Thymus (tissue), 11 donors: ENCODE data around the gene ACTA1. TPM values are rescaled to one million over a fixed set of nuclear protein-coding genes. Genes with fewer than 3 reads are reported as not detected.

Experiments used
- DNase-seq, 9 donors: peaks; one replicate each; pipeline ENCODE4 v3.0.0-alpha.2; 2013; ENCODE audit warnings: low spot score in 9 of 9, low read depth in 6 of 9, missing footprints in 1 of 9
- H3K27ac ChIP-seq, 2 donors: one replicate each; pipeline ENCODE4 v1.5.1; 2013; ENCODE audit warnings: control low read depth in 1 of 2, low read depth in 1 of 2, low read length in 1 of 2, mild to moderate bottlenecking in 1 of 2, moderate library complexity in 1 of 2
- H3K27me3 ChIP-seq, 2 donors: one replicate each; pipeline ENCODE4 v1.5.1; 2013; ENCODE audit warnings: low read length in 1 of 2; ENCODE audit not compliant: control insufficient read depth in 2 of 2, insufficient read depth in 1 of 2
- H3K36me3 ChIP-seq, 2 donors: one replicate each; pipeline ENCODE4 v1.5.1; 2013; ENCODE audit warnings: low read length in 1 of 2, mild to moderate bottlenecking in 1 of 2, moderate library complexity in 1 of 2; ENCODE audit not compliant: control insufficient read depth in 2 of 2, insufficient read depth in 2 of 2
- H3K4me1 ChIP-seq, 2 donors: one replicate each; pipeline ENCODE4 v1.5.1; 2013; ENCODE audit warnings: low read length in 2 of 2; ENCODE audit not compliant: control insufficient read depth in 2 of 2, insufficient read depth in 2 of 2
- H3K4me3 ChIP-seq, 2 donors: one replicate each; pipeline ENCODE4 v1.5.1; 2013; ENCODE audit warnings: low read length in 2 of 2, control low read depth in 1 of 2, mild to moderate bottlenecking in 1 of 2
- H3K9me3 ChIP-seq, 2 donors: one replicate each; pipeline ENCODE4 v1.5.1; 2013; ENCODE audit warnings: low read length in 1 of 2, mild to moderate bottlenecking in 1 of 2; ENCODE audit not compliant: control insufficient read depth in 2 of 2, insufficient read depth in 1 of 2
- WGBS: extraction: QIAGEN DNeasy Blood & Tissue Kit; methylation state at CpG from one replicate; pipeline ENCODE4 v1.1.7; 2013; 5-methylcytosine and 5-hydroxymethylcytosine counted together
- polyA plus RNA-seq: library from polyadenylated mRNA; stranded (reverse); fragments of 200-250 nt; gene quantifications from one replicate; pipeline ENCODE4 v1.2.3, GENCODE V29; 2013
- total RNA-seq: library from RNA; stranded (reverse); fragments of 120-200 nt; gene quantifications from one replicate; pipeline ENCODE4 v1.2.4, GENCODE V29; 2013
- donor health status: healthy.

Gene ACTA1
- total and polyA plus RNA-seq, 2 donors = 1.5 to 6.4 TPM

DNA sequence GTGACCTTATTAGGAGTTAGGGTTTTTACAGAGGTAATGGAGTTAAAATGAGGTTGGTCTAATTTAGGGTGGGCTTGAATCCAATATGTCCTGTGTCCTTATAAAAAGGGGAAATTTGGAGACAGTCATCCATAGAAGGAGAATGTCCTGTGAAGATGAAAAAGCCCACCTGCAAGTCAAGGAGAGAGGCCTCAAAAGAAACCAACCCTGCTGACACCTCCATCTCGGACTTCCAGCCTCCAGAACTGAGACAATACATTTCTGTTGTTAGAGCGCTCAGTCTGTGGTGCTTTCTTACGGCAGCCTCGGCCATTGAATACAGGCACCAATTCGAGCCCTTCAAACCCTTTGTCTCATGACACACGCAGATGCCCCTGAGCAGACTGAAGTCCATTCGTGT is 43.8 kb downstream of the ACTA1 start:
- H3K27me3 ChIP-seq = peaks cover 0 to 8% of the 10 kb centered on the region in 2 donors

DNA sequence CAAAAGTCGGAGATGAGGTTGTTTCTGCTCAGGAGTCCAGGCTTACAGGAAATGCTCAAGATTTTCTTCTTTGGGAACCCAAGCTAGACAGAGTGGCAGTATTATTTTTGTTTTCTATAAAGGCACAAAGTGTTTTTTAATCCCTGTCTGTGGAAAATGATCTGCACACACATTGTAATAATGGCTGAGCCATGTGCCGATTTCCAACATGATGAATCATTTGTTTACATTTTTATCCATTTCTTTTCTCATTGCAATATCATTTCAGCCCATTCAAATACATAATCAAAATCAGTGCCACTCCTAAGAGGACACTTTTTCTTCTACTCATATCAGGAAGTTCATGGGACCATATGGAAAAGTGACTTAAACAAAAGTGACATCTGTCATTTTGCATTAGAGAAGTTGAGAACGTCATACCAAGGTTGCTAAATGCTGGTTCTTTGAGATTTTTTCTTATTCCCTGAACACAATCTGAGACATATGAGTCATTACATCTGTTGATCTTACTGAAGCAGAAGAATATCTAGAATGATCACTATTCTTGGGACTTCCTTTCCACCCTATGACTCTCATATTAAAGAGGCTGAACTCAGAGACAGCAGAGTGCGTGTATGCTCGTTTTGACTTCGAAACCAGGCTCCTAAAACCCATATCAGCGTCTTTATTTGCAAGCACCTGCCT is 44.9 kb downstream of the ACTA1 start:
- no peak overlapping the region for H3K27ac ChIP-seq
- DNase-seq = no peak
- H3K4me3 ChIP-seq = no peak overlapping the region
- peaks cover 0 to 1% of the 10 kb centered on the region in 2 donors for H3K9me3 ChIP-seq
- no peaks in the 10 kb centered on the region for H3K4me1 ChIP-seq
- H3K27me3 ChIP-seq = peaks cover 0 to 8% of the 10 kb centered on the region in 2 donors
- H3K36me3 ChIP-seq = no peaks in the 10 kb centered on the region
- WGBS = 89% methylated on average over 7 of the region's 7 CpGs

More for the DNA sequence above, 43.8 kb downstream of the ACTA1 start:
- WGBS = 96% methylated on average over 7 of the region's 7 CpGs
- DNase-seq = no peak
- peaks cover 1 to 2% of the 10 kb centered on the region in 2 donors for H3K9me3 ChIP-seq
- H3K27ac ChIP-seq = no peak overlapping the region
- H3K4me3 ChIP-seq = no peak overlapping the region
- no peaks in the 10 kb centered on the region for H3K4me1 ChIP-seq
- H3K36me3 ChIP-seq = no peaks in the 10 kb centered on the region

DNA sequence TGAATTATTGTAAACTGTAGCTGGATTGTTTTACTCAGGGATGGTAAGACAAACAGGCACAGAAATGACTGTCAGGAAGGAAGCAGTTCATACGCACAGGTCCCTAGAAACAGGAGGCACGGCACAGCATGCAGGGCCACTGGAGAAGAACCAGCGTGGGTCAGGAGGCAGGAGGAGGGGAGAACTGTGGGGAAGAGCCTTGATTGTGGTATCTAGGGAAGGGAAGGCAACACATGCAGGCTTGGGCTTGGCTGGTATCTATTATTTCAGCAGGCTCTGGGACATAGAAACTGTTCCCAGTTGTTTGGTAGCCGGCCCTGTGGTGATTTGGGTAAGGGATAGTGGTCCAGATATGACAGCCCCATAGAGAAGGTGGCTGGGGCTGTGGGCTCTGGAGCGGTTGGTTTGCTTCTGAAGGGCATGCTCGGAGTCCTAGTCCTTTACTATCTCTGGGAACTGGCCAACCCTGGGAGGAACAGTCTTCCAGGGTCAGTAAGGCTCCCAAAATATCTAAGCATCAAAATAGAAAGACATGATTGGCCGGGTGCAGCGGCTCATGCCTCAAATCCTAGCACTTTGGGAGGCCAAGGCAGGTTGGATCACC is 47.9 kb downstream of the ACTA1 start:
- WGBS = 76% methylated on average over 8 of the region's 8 CpGs
- H3K4me3 ChIP-seq = no peak overlapping the region
- peaks cover 0 to 1% of the 10 kb centered on the region in 2 donors for H3K9me3 ChIP-seq
- H3K36me3 ChIP-seq = no peaks in the 10 kb centered on the region
- no peak for DNase-seq
- H3K27ac ChIP-seq = no peak overlapping the region
- no peaks in the 10 kb centered on the region for H3K4me1 ChIP-seq
- H3K27me3 ChIP-seq = peaks cover 0 to 15% of the 10 kb centered on the region in 2 donors

DNA sequence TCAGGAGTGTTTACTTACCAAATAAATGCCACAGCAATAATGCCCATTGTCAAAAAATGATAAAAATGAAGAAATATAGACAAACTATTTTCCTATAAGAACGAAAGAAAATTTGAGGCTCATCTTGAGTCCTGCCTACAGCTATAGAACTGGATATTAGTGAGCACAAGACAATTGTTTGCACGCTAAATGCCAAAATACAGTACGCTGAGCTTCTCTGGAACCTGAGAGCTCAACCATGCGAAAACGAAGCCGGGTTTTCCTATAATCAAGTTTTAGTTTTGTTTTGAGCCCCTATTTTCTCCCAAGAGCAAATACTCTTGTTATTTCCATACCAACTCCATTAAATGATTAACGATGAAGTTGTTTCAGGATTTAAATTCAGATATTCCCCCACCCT is 49.1 kb downstream of the ACTA1 start:
- WGBS = 95% methylated on average over 7 of the region's 7 CpGs
- no peak overlapping the region for H3K27ac ChIP-seq
- DNase-seq = no peak
- H3K9me3 ChIP-seq = no peaks in the 10 kb centered on the region
- H3K27me3 ChIP-seq = peaks cover 0 to 21% of the 10 kb centered on the region in 2 donors
- no peaks in the 10 kb centered on the region for H3K4me1 ChIP-seq
- no peak overlapping the region for H3K4me3 ChIP-seq
- no peaks in the 10 kb centered on the region for H3K36me3 ChIP-seq

DNA sequence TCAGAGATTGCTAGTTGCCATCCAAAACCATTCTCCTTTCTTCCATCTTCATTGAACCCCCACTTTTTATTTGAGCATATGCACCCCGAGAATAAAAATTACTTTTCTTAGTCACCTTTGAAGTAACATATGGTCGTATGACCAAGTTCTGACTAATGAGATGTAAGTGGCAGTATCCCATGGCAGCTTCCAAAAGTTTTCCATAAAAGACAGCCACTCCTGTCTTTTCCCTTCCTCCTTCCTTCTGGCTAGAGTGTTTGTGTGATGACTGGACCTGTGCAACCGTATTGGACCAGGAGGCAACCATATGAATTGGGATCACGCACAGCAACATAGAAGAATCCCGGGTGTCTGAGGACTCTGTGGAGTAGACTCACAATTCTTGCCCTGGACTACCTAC is 49.9 kb downstream of the ACTA1 start:
- no peaks in the 10 kb centered on the region for H3K36me3 ChIP-seq
- H3K27ac ChIP-seq = no peak overlapping the region
- 97% methylated on average over 5 of the region's 5 CpGs for WGBS
- H3K4me1 ChIP-seq = no peaks in the 10 kb centered on the region
- no peak overlapping the region for H3K4me3 ChIP-seq
- peaks cover 0 to 24% of the 10 kb centered on the region in 2 donors for H3K27me3 ChIP-seq
- DNase-seq = no peak
- H3K9me3 ChIP-seq = no peaks in the 10 kb centered on the region

DNA sequence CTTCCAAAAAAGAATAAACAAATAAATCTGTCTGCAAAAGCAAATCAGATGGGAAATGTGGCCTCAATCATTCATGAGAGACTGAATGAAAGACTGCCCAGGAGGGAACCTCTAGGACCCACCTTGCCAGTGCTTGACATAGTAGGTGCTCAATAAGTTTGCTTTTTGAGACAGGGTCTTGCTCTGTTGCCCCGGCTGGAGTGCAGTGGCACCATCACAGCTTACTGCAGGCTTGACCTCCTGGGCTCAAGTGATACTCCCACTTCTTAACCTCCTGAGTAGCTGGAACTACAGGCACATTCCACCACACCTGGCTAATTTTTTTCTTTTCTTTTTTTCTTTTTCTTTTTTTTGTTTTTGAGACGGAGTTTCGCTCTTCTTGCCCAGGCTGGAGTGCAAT is 50.7 kb downstream of the ACTA1 start:
- H3K4me3 ChIP-seq = no peak overlapping the region
- H3K4me1 ChIP-seq = no peaks in the 10 kb centered on the region
- H3K36me3 ChIP-seq = no peaks in the 10 kb centered on the region
- over 99% methylated on average over 3 of the region's 3 CpGs for WGBS
- H3K9me3 ChIP-seq = no peaks in the 10 kb centered on the region
- H3K27ac ChIP-seq = no peak overlapping the region
- peaks cover 0 to 24% of the 10 kb centered on the region in 2 donors for H3K27me3 ChIP-seq
- DNase-seq = no peak

Other genes with a start within 250 kb of the ACTA1 start
- gene RAB4A, start 163.0 kb downstream of the ACTA1 start, total RNA-seq = 39.6 TPM
- gene RAB4A, start 163.0 kb downstream of the ACTA1 start, polyA plus RNA-seq = 32.0 TPM
- gene CCSAP, start 91.0 kb downstream of the ACTA1 start, total RNA-seq = 18.7 TPM
- gene CCSAP, start 91.0 kb downstream of the ACTA1 start, polyA plus RNA-seq = 18.9 TPM
- gene NUP133, start 74.2 kb upstream of the ACTA1 start, total RNA-seq = 38.5 TPM
- 39.4 TPM for gene NUP133, start 74.2 kb upstream of the ACTA1 start, polyA plus RNA-seq
- 13.4 TPM for gene ABCB10, start 124.6 kb upstream of the ACTA1 start, total RNA-seq
- gene ABCB10, start 124.6 kb upstream of the ACTA1 start, polyA plus RNA-seq = 15.2 TPM
- gene TAF5L, start 192.0 kb upstream of the ACTA1 start, total RNA-seq = 13.4 TPM
- 11.3 TPM for gene TAF5L, start 192.0 kb upstream of the ACTA1 start, polyA plus RNA-seq
- gene URB2, start 192.2 kb upstream of the ACTA1 start, total RNA-seq = 7.5 TPM
- 3.7 TPM for gene URB2, start 192.2 kb upstream of the ACTA1 start, polyA plus RNA-seq